MG63 (cell line): ENCODE measurements around the gene GLP2R. TPM values are rescaled to one million over a fixed set of nuclear protein-coding genes. Genes with fewer than 3 reads are reported as not detected.

Experiments used
- DNase-seq: peaks from one replicate; pipeline ENCODE4 v3.0.0-alpha.2; 2020
- H3K27me3 ChIP-seq: fragments of 250-450 bp; sonication (Bioruptor Pico); 2 replicates; pipeline ENCODE4 v1.5.1; 2020; ENCODE audit warnings: mild to moderate bottlenecking, moderate library complexity
- H3K36me3 ChIP-seq: fragments of 250-450 bp; sonication (Bioruptor Pico); 2 replicates; pipeline ENCODE4 v1.5.1; 2020; ENCODE audit warnings: mild to moderate bottlenecking, moderate library complexity
- H3K4me3 ChIP-seq: fragments of 250-450 bp; sonication (Bioruptor Pico); 2 replicates; pipeline ENCODE4 v1.5.1; 2020; ENCODE audit warnings: mild to moderate bottlenecking, moderate library complexity
- H3K9me3 ChIP-seq: fragments of 250-450 bp; sonication (Bioruptor Pico); 2 replicates; pipeline ENCODE4 v1.5.1; 2020; ENCODE audit warnings: mild to moderate bottlenecking, moderate library complexity
- total RNA-seq: library from RNA; depleted of rRNA; stranded (reverse); fragments of >200 nt; shearing (Covaris generic); gene quantifications from 2 replicates; pipeline ENCODE4 v1.2.3, GENCODE V29; 2014; ENCODE audit warnings: low replicate concordance

GLP2R gene
- total RNA-seq, 1 experiment from 2014 or later: 0.03 TPM

GRCh38 chr17:9806699-9807098 is 19.0 kb upstream of the GLP2R start:
- no peak for DNase-seq
- H3K27me3 ChIP-seq: peaks cover 7% of the 10 kb centered on the region
- H3K4me3 ChIP-seq: no peak overlapping the region
- peaks cover 8% of the 10 kb centered on the region; the same call in 1 of the 2 replicates for H3K9me3 ChIP-seq
- H3K36me3 ChIP-seq: no peaks in the 10 kb centered on the region

DNA sequence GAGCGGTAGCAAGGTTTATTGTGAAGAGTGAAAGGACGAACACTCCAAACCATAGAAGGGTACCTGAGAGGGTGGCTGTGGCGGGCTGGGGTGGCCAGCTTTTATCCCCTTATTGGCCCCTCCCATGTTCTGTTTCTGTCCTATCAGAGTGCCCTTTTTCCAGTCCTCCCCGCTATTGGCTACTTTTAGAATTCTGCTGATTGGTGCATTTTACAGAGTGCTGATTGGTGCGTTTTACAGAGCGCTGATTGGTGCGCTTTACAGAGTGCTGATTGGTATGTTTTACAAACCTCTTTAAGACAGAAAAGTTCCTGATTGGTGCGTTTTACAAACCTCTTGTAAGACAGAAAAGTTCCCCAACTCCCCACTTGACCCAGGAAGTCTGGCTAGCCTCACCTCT is 16.3 kb upstream of the GLP2R start:
- H3K9me3 ChIP-seq: peaks cover 8% of the 10 kb centered on the region; the same call in 1 of the 2 replicates
- no peak overlapping the region for H3K4me3 ChIP-seq
- peaks cover 7% of the 10 kb centered on the region for H3K27me3 ChIP-seq
- DNase-seq: no peak
- H3K36me3 ChIP-seq: no peaks in the 10 kb centered on the region

- no peaks in the 10 kb centered on the region for H3K36me3 ChIP-seq
- no peak for DNase-seq
- peaks cover 8% of the 10 kb centered on the region; the same call in 1 of the 2 replicates for H3K9me3 ChIP-seq
- no peak overlapping the region for H3K4me3 ChIP-seq
- peaks cover 7% of the 10 kb centered on the region for H3K27me3 ChIP-seq
Measured at GRCh38 chr17:9810100-9810949, 15.4 kb upstream of the GLP2R start.

DNA sequence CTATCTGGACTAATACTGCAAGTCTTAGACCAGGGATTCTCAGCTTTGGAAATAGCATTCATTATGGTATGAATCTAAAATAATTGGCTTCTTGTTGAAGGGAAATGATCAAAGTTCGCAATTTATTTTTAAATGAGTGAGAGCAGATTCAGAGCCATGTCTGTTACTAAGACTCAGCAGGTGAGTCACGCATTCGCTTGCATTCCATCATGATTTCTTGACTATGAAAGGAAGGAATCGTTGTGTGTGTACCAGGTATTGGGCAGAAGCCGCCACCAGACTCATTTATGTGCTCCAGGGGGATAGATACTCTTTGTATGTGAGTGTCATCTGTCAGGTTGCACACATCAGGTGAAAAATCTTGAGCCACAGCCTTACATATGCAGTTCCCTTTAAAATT is 14.6 kb upstream of the GLP2R start:
- H3K9me3 ChIP-seq: peaks cover 8% of the 10 kb centered on the region; the same call in 1 of the 2 replicates
- no peaks in the 10 kb centered on the region for H3K36me3 ChIP-seq
- peaks cover 7% of the 10 kb centered on the region for H3K27me3 ChIP-seq
- no peak overlapping the region for H3K4me3 ChIP-seq
- DNase-seq: no peak

DNA sequence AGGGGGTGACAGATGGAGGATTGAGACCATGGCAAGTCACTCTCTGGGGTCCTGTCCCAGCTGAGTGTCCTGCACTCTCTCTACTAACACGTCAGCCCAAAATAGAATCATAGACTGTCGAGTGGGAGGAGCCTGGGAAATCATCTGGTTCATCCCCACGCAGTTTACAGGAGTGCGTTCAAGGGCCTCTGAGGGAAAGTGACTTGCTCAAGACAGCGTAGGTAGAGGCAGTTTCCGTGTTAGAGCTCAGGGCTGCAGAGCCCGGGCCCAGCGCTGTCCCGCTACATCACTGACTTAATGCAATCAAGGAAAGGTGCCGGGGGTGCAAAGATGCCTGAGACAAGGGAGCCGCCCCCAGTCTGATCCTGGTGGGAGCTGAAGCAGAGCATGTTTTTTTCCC is 14.2 kb upstream of the GLP2R start:
- H3K36me3 ChIP-seq: no peaks in the 10 kb centered on the region
- DNase-seq: no peak
- peaks cover 7% of the 10 kb centered on the region for H3K27me3 ChIP-seq
- no peak overlapping the region for H3K4me3 ChIP-seq
- H3K9me3 ChIP-seq: peaks cover 8% of the 10 kb centered on the region; the same call in 1 of the 2 replicates

DNA sequence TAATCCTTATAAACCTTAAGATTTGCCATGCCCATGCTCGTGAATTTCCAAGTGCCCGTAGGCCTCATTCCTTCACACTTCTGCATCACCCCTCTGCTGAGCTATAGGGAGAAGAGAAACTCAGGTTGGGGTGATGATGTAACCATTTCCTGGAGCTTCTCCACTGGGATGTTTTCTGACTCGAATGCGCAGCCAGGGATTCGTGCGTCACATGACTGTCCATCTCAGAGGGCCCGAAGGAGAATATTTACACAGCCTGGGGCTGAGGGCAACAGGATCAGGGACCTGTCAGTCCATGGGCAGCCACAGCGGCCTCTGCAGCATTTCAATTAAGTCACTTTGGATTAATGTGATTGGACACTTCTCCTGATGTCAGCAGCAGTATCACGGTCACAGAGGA is 12.6 kb upstream of the GLP2R start:
- Histone ChIP-seq H3K36me3 (no peaks in the 10 kb centered on the region), H3K9me3 (peaks cover 8% of the 10 kb centered on the region; the same call in 1 of the 2 replicates), H3K27me3 (peaks cover 2% of the 10 kb centered on the region; the same call in 1 of the 2 replicates), H3K4me3 (no peak overlapping the region)
- no peak for DNase-seq

- Histone ChIP-seq H3K4me3 (no peak overlapping the region), H3K9me3 (peaks cover 6% of the 10 kb centered on the region; the same call in 1 of the 2 replicates), H3K36me3 (no peaks in the 10 kb centered on the region), H3K27me3 (peaks cover 2% of the 10 kb centered on the region; the same call in 1 of the 2 replicates)
- no peak for DNase-seq
Measured at GRCh38 chr17:9814337-9814945, 11.3 kb upstream of the GLP2R start.

- Histone ChIP-seq H3K27me3 (no peaks in the 10 kb centered on the region), H3K9me3 (no peaks in the 10 kb centered on the region), H3K4me3 (no peak overlapping the region), H3K36me3 (no peaks in the 10 kb centered on the region)
- no peak for DNase-seq
Measured at GRCh38 chr17:9816472-9816871, 9.3 kb upstream of the GLP2R start.

DNA sequence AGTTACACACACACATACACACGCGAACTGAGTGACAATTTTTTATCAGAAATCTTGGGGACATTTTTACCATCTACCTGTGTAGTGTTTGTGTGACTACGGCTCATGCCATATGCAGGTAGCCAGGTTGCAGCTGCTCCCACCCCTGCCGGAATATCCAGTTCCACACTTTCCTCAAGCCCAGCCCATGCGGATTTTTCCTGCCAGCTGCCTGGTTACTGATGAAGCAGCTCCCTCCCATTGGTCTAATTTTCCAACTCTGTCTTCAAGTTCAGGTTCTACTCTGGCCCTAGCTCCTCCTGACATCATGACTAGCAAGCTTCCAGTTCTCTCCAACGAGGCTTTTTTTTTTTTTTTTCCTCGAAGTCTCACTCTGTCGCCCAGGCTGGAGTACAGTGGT is 8.6 kb upstream of the GLP2R start:
- DNase-seq: peak; percentile 53
- Histone ChIP-seq H3K36me3 (no peaks in the 10 kb centered on the region), H3K27me3 (no peaks in the 10 kb centered on the region), H3K9me3 (no peaks in the 10 kb centered on the region), H3K4me3 (no peak overlapping the region)

- no peak overlapping the region for H3K4me3 ChIP-seq
- no peaks in the 10 kb centered on the region for H3K36me3 ChIP-seq
- DNase-seq: no peak
- H3K27me3 ChIP-seq: no peaks in the 10 kb centered on the region; the same call in 1 of the 2 replicates
- H3K9me3 ChIP-seq: no peaks in the 10 kb centered on the region
Measured at GRCh38 chr17:9818760-9819159, 7.0 kb upstream of the GLP2R start.

DNA sequence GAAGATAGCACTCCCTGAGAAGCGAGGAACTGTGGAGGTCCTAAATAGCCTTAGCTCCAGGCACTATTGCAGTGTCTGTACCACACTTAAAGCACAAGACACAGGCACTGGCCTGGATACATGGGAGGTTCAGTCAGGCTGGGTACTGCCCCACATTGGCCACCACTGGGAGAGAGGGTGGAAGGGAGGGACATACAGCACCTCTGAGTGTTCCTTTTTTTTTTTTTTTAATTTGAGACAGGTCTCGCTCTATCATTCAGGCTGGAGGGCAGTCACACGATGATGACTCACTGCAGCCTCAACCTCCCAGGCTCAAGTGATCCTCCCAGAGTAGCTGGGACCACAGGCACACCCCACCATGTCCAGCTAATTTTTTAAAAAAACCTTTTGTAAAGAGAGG is 5.3 kb upstream of the GLP2R start:
- H3K9me3 ChIP-seq: no peaks in the 10 kb centered on the region
- no peaks in the 10 kb centered on the region for H3K36me3 ChIP-seq
- H3K4me3 ChIP-seq: no peak overlapping the region
- DNase-seq: no peak
- H3K27me3 ChIP-seq: no peaks in the 10 kb centered on the region; the same call in 1 of the 2 replicates

GRCh38 chr17:9821921-9822320 is 3.8 kb upstream of the GLP2R start, which contains the start of gene GSG1L2:
Gene GSG1L2, minus strand, starts transcription at chr17:9822079. Its CDS starts 8 bp downstream, at chr17:9822071.
- Histone ChIP-seq H3K27me3 (no peaks in the 10 kb centered on the region; the same call in 1 of the 2 replicates), H3K9me3 (no peaks in the 10 kb centered on the region), H3K36me3 (no peaks in the 10 kb centered on the region), H3K4me3 (no peak within 1 kb of the TSS)
- DNase-seq: no peak

DNA sequence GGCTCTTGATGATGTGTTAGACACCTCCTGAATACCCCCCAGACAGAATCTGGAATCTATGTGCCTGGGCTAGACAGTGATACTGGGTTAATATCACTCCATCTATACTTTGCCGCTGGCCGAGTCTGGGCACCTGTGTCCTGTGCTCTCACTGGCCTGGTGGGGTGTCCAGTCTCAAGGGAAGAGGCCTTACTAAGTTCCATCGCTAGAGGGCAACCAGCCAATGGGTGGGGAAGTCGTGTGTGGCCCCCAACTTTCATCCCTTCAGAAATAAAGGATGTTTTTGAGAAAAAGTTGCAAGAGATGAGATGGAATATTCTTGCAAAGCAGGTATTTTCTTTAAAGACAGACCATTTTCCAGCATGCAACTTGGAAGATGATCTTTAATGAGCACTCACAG is 1.6 kb upstream of the GLP2R start:
- no peak overlapping the region for H3K4me3 ChIP-seq
- H3K9me3 ChIP-seq: no peaks in the 10 kb centered on the region
- H3K36me3 ChIP-seq: no peaks in the 10 kb centered on the region
- H3K27me3 ChIP-seq: no peaks in the 10 kb centered on the region; the same call in 1 of the 2 replicates
- no peak for DNase-seq

DNA sequence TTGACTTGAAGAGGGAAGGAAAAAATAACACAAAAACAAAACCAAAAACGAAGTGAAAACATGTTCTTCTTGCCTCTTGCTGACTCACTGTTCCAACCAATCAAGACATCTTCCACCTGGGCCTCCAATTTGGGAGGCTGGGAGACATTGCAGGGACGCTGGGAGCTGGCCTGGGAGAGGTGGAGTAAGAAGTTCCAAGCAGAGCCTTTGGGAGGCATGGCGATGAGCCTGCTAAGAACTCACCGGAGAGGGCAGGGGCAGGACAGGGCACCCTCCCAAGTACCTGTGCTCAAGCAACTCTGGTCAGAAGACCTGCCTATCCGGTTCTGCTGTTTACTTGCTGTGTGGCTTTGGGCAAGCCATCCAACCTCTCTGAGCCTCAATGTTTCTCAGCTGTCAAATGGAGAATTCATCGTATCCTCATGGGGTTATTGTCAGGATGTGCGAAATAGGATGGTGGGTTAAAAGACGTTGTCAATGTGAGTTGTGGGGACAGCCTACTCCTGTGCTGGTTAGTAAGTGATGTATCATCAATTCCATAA is 856 bp upstream of the GLP2R start:
- DNase-seq: no peak
- no peaks in the 10 kb centered on the region; the same call in 1 of the 2 replicates for H3K27me3 ChIP-seq
- H3K36me3 ChIP-seq: no peaks in the 10 kb centered on the region

GRCh38 chr17:9828296-9829295 is 2.9 kb downstream of the GLP2R start:
- H3K36me3 ChIP-seq: no peaks in the 10 kb centered on the region
- DNase-seq: no peak
- H3K27me3 ChIP-seq: no peaks in the 10 kb centered on the region; the same call in 1 of the 2 replicates
- H3K9me3 ChIP-seq: no peaks in the 10 kb centered on the region
- H3K4me3 ChIP-seq: no peak overlapping the region

More for the DNA sequence above, 856 bp upstream of the GLP2R start:
- H3K4me3 ChIP-seq: no peak overlapping the region
- no peaks in the 10 kb centered on the region for H3K9me3 ChIP-seq

DNA sequence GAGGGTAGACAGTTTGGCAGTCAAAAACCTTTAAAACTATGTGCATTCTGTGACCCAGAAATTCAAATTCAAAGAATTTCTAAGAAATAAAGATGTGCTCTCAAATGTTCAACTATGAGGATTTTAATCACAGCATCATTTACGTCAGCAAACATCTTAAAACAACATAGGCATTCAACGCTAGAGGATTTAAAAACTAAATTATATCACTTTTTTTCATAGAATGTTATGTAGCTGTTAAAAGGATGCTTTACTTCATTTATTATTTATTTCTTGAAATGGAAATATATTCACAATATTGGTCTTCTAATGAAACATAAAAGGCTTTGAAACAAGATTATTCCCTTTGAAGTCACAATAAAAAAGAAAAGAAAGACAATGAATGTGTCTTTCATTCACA is 3.6 kb downstream of the GLP2R start:
- Histone ChIP-seq H3K9me3 (no peaks in the 10 kb centered on the region), H3K4me3 (no peak overlapping the region), H3K27me3 (no peaks in the 10 kb centered on the region), H3K36me3 (no peaks in the 10 kb centered on the region)
- DNase-seq: no peak
